HG02938 (cell line): ENCODE results near the gene KLF3.

Experiments used
- ATAC-seq: cut with Tn5 transposase; IDR thresholded peaks from one replicate; pipeline ENCODE4 v1.9.1; 2021; ENCODE audit warnings: mild to moderate bottlenecking, moderate library complexity; ENCODE audit not compliant: unreplicated experiment

KLF3 gene

DNA sequence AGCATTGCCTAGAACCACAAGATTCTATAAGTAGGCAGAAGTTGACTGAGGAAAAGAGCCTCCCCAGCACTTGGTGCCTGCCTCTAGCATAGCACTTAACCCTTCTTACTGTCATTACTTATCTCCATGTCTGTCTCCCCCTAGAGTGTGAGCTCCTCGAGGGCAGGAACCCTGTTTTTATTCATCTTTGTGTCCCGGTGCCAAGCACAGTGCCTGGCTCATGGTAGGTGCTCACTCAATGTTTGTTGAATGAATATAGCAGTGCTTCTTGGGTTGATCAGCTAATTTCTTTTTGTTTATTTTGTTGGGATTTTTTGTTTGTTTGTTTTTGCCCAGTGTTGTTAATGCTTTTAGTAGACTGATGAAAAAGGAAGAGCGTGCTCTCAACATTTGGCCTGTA lies 30.3 kb downstream of the KLF3 start:
- no peak for ATAC-seq

- no peak for ATAC-seq
These were observed 31.8 kb downstream of the KLF3 start for GRCh38 chr4:38695809-38696208.

GRCh38 chr4:38696697-38697096 lies 32.7 kb downstream of the KLF3 start:
- ATAC-seq, result no peak

DNA sequence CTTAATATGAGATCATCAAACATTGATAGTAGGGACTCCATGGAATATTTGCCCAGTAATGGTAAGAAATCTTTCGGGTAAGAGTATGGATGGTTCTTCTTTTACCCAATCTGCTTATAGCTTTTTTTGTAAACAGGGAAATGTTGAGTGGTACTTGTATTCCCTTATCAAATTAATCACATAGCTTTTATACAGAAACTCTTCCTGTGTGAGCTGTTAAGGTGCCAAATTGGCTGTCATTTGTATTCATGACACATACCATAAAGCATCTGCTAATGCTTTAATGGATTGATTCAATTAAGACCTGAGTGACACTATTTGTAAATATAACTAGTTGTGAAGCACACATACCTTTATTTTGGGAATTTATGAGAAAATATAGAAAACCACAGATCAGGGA lies 34.2 kb downstream of the KLF3 start:
- no peak for ATAC-seq

DNA sequence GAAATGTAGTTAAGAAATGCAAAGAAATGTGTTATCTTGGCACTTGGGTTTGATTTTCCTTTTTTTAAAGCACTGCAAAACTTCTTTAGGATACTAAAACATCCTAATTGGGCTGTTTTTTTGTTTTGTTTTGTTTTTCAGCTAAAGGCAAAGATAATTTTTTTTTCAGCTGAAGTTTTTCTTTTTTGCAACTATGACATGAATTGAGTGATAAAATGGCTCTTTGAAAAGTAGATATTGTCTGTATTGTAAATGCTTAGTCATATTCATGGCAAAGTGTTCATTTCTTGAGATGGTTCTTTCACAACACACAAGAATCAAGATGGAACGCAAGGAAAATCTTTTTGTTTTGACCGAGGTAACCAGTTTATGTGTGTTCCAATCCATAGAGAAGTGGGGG lies 35.1 kb downstream of the KLF3 start:
- ATAC-seq, result no peak

- ATAC-seq, result no peak
These were observed 39.6 kb downstream of the KLF3 start for GRCh38 chr4:38703635-38704034.

- no peak for ATAC-seq
These were observed 40.7 kb downstream of the KLF3 start for GRCh38 chr4:38704622-38705154.

GRCh38 chr4:38706301-38706700 lies 42.3 kb downstream of the KLF3 start:
- no peak for ATAC-seq

DNA sequence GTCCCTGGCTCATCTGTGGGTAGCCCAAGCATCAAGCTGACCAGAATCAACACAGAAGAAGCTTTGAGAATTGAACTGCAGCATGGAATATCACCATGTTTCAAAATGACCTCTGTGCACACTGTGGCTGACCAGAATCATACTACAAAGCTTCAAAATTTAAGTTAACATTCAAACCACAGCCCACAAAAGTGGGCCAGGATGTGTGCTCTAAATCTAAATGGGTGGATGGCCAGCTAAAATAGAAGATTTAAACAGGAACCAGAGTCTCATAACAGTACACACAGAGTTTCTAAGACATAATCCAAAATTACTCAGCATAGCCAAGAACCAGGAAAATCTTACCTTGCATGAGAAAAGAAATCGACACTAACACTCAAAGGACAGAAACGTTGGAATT lies 46.1 kb downstream of the KLF3 start:
- peak; percentile 56 for ATAC-seq

DNA sequence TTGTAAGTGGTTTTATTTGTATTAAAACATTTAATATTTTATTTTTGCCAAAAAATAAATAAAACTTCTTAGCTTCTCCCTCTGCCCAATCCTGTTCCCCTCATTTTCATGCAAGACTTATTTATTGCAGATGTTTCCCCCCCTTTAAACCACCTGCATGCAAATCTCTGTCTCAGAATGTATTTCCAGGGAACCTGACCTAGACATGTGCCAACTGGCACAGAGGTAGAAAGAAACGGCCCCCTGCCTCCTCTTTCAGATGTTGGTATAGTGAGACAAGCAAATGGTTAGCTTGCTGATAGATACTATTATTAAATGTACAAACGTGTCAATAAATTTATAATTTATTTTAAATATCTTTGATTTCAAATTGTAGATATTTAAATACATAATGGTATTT lies 47.1 kb downstream of the KLF3 start:
- no peak for ATAC-seq

GRCh38 chr4:38715050-38715449 lies 51.1 kb downstream of the KLF3 start:
- no peak for ATAC-seq

DNA sequence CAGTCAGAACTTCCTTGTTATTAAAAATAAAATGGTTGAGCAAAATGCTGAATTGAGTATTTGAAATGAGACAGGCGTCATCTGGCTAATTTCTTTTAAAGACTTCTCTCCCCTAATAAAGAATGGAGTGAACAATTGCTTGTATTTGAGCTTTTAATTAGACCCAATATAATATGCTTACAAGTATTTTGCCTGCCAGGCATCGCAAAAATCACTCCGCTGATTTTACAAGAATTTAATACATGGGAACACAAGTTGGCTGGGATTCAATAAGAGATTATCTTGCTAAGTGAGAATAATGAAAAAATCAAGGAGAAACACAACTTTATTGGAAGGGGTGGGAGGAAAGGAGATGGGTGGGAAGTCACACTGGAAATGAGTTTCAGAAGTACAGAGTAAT lies 52.3 kb downstream of the KLF3 start:
- no peak for ATAC-seq

DNA sequence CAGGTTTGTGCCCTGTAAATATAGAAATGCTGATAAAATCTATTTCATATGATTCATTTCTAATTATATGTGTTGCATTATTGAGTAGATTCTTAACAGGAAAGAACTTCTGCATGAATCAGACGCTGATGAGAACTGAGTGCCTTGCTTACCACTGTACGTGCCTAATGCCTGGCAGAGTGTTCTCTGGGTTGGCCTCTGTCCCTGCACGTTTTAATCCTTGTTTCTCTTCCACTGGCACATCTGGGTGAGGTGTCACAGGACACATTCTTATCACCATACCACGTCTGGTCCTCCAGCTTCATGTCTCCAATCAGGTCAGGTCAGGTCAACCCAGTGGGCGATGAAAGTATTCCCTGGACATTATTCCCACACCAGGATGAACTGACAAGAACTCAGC lies 53.6 kb downstream of the KLF3 start:
- ATAC-seq, result no peak

GRCh38 chr4:38723114-38723513 lies 59.1 kb downstream of the KLF3 start:
- no peak for ATAC-seq

DNA sequence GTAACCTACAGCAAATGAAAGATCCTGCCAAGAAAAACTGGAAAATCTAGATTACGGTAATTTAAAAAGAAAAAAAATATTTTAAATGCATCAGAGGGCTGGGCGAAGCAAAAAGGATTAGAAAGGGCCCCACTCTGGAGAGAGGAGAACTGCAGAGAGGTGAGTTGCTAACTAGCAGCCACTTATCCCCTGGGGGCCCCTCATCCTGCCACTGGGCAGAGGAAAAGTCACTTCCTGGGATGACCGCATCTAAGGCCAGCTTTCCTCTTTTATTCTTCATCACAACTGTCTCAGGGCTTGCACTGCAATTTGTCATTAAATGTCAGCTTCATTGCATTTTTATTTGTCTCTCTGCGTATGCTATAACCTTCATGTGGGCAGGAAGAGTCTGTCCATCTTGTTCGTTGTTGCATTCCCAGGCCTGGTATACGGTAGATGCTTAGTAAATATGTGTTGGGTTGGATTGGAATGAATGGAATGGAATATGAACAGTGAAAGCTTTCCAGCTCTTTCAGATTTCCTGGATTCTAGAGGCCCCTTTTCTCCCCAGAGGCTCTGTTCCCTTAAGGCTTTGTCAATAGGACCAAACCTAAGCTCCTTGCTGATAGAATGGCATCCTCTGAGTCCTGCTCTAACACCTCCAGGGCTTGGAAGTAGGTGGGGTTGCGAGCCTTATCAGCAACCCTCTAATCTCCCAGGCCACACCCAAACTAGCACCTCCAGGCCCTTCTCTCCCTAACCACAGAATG lies 59.9 kb downstream of the KLF3 start:
- no peak for ATAC-seq

DNA sequence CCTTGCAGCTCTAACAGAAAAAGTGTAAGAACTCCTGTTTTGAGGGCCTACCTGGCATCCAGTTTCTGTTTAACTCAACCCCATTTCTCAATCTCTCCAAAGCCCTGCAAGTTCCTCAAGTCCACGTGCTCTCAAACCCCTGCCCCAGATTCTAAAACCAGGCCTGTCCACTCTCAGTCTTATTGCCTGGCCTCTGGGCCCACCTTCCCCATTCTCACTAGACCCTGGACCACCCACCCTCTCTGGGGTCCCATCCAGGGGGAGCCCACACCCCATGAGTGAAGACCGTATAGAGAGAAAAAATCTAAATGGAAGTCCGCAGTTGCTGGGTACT lies 60.4 kb downstream of the KLF3 start:
- no peak for ATAC-seq

GRCh38 chr4:38728631-38729141 lies 64.7 kb downstream of the KLF3 start:
- ATAC-seq, result no peak

- ATAC-seq, result no peak
These were observed 66.5 kb downstream of the KLF3 start for GRCh38 chr4:38730493-38730829.

GRCh38 chr4:38730830-38731646 lies 67.0 kb downstream of the KLF3 start:
- ATAC-seq, result peak; percentile 92

DNA sequence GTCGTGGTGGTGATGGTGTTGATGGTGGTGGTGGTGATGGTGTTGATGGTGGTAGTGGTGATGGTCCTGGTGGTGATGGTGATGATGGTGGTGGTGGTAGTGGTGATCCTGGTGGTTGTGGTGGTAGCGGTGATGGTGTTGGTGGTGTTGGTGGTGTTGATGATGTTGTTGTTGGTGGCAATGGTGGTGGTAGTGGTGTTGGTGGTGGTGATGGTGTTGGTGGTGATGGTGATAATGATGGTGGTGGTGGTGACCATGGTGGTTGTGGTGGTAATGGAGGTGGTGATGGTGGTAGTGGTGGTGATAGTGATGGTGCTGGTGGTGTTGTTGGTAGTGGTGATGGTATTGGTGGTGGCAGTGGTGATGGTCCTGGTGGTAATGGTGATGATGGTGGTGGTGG lies 69.7 kb downstream of the KLF3 start:
- no peak for ATAC-seq

GRCh38 chr4:38734446-38734845 lies 70.4 kb downstream of the KLF3 start:
- no peak for ATAC-seq

- no peak for ATAC-seq
These were observed 70.9 kb downstream of the KLF3 start for GRCh38 chr4:38734911-38735310.
